ENCODE results near the gene MEIS1.
A peak's percentile ranks its signal among the peaks of the same experiment; 100 is the strongest.

Gene MEIS1

GRCh38 chr2:66517772-66518171, 82.8 kb downstream of the MEIS1 start:
- Mint-ChIP-seq H3K36me3 (ENCODE audit: low read depth) (peaks cover 74% of the 10 kb centered on the region), H3K27me3 (ENCODE audit: low read depth) (no peaks in the 10 kb centered on the region), H3K9me3 (no peaks in the 10 kb centered on the region), H3K27ac (no peak overlapping the region), H3K4me1 (peaks cover 39% of the 10 kb centered on the region), H3K4me3 (no peak overlapping the region)
- no peak for TF ChIP-seq CTCF (IDR thresholded peaks at IDR 0.05; ENCODE audit: unreplicated experiment in 3 of 3)

GRCh38 chr2:66519264-66519843, 84.4 kb downstream of the MEIS1 start:
- Mint-ChIP-seq H3K27ac (peak overlapping the region in 1 of 3 experiments; percentile 22), H3K27me3 (ENCODE audit: low read depth) (no peaks in the 10 kb centered on the region), H3K36me3 (ENCODE audit: low read depth) (peaks cover 70% of the 10 kb centered on the region), H3K4me3 (no peak overlapping the region), H3K9me3 (no peaks in the 10 kb centered on the region), H3K4me1 (peaks cover 45% of the 10 kb centered on the region)
- TF ChIP-seq CTCF (IDR thresholded peaks at IDR 0.05; ENCODE audit: unreplicated experiment in 3 of 3), result no peak

- Mint-ChIP-seq H3K9me3 (no peaks in the 10 kb centered on the region), H3K4me1 (peaks cover 51% of the 10 kb centered on the region), H3K27ac (peak overlapping the region in 2 of 3 experiments; percentile 47 to 60), H3K4me3 (no peak overlapping the region), H3K27me3 (ENCODE audit: low read depth) (peaks cover 5% of the 10 kb centered on the region), H3K36me3 (ENCODE audit: low read depth) (peaks cover 67% of the 10 kb centered on the region)
- no peak for TF ChIP-seq CTCF (IDR thresholded peaks at IDR 0.05; ENCODE audit: unreplicated experiment in 3 of 3)
Observed at GRCh38 chr2:66521291-66521922, 86.5 kb downstream of the MEIS1 start.

- Mint-ChIP-seq H3K36me3 (ENCODE audit: low read depth) (peaks cover 66% of the 10 kb centered on the region), H3K4me3 (no peak overlapping the region), H3K9me3 (no peaks in the 10 kb centered on the region), H3K27me3 (ENCODE audit: low read depth) (peaks cover 9% of the 10 kb centered on the region), H3K4me1 (peaks cover 56% of the 10 kb centered on the region), H3K27ac (peak overlapping the region in 2 of 3 experiments; percentile 16 to 47)
- no peak for TF ChIP-seq CTCF (IDR thresholded peaks at IDR 0.05; ENCODE audit: unreplicated experiment in 3 of 3)
Observed at GRCh38 chr2:66522611-66523376, 87.9 kb downstream of the MEIS1 start.

GRCh38 chr2:66523377-66523969, 88.5 kb downstream of the MEIS1 start:
- Mint-ChIP-seq H3K9me3 (no peaks in the 10 kb centered on the region), H3K36me3 (ENCODE audit: low read depth) (peaks cover 68% of the 10 kb centered on the region), H3K27me3 (ENCODE audit: low read depth) (peaks cover 9% of the 10 kb centered on the region), H3K4me3 (no peak overlapping the region), H3K4me1 (peaks cover 59% of the 10 kb centered on the region), H3K27ac (peak overlapping the region in 1 of 3 experiments; percentile 14)
- no peak for TF ChIP-seq CTCF (IDR thresholded peaks at IDR 0.05; ENCODE audit: unreplicated experiment in 3 of 3)
